Endothelial cell of umbilical vein (primary cell): Measurements from ENCODE around the gene SDCCAG8. TPM values are rescaled to one million over a fixed set of nuclear protein-coding genes. Genes with fewer than 3 reads are reported as not detected.

ENCODE experiments used
- BruUV-seq: library from RNA; stranded (reverse); fragments of 400-500 nt; replicated peaks from 2 replicates; lab custom pipeline; 2021; lab: Mats Ljungman, UMichigan
- CTCF ChIA-PET: fragments of 300-600, 350-600 bp; sonication (Branson Sonifier 250); formaldehyde crosslinking; loops from one replicate; lab custom pipeline; 2021; ENCODE audit warnings: antibody characterized with exemption, inconsistent platforms; lab: Charles Lee
- POLR2A ChIA-PET: fragments of 300-600, 350-600 bp; sonication (Branson Sonifier 250); formaldehyde crosslinking; loops from one replicate; lab custom pipeline; 2021; ENCODE audit warnings: antibody characterized with exemption, inconsistent platforms; lab: Charles Lee
- DNase-seq: peaks from one replicate; pipeline ENCODE4 v3.0.0-alpha.2; 2011; ENCODE audit warnings: low read depth, low spot score
- FAIRE-seq: peaks from 2 replicates; lab custom pipeline; 2011; peaks lifted over from hg19 to GRCh38; lab: Jason Lieb, UNC
- H2AFZ ChIP-seq: 2 replicates; pipeline ENCODE4 v1.6.0; 2012; ENCODE audit warnings: low read depth, low read length, control low read depth, inconsistent platforms
- H3K27ac ChIP-seq: 2 replicates; pipeline ENCODE4 v1.5.1; 2011; ENCODE audit warnings: low read depth, mild to moderate bottlenecking, control low read depth, low read length, moderate library complexity; ENCODE audit not compliant: insufficient read depth
- H3K27me3 ChIP-seq, 2 experiments: 2 replicates each; pipeline versions ENCODE4 v1.6.0 to v1.6.1; 2011; ENCODE audit warnings: low read length in 2 of 2, mixed read lengths in 1 of 2; ENCODE audit not compliant: control insufficient read depth in 2 of 2, insufficient read depth in 2 of 2
- H3K36me3 ChIP-seq, 2 experiments: 2 replicates in 1 of 2; 3 replicates in 1 of 2; pipeline ENCODE4 v1.5.1; 2011; ENCODE audit warnings: low read length in 2 of 2, mild to moderate bottlenecking in 1 of 2, moderate library complexity in 1 of 2; ENCODE audit not compliant: control insufficient read depth in 2 of 2, insufficient read depth in 2 of 2; ENCODE audit errors: extremely low read depth in 1 of 2
- H3K4me1 ChIP-seq: 3 replicates; pipeline ENCODE4 v1.5.1; 2011; ENCODE audit warnings: mild to moderate bottlenecking, low read length; ENCODE audit not compliant: control insufficient read depth, insufficient read depth; ENCODE audit errors: extremely low read depth
- H3K4me2 ChIP-seq: 2 replicates; pipeline ENCODE4 v1.6.1; 2011; ENCODE audit warnings: low read length, control low read depth, mixed read lengths; ENCODE audit not compliant: insufficient read depth
- H3K4me3 ChIP-seq, 3 experiments: fragments of 200-600 bp in 1 of 3; sonication (generic), shearing (Covaris generic) in 1 of 3; replicated peaks in 1 of 3; 2 replicates each; pipeline ENCODE4 v1.5.1; 2011 to 2016; ENCODE audit warnings: control low read depth in 3 of 3, low read length in 3 of 3, mild to moderate bottlenecking in 2 of 3, inconsistent platforms in 1 of 3, low read depth in 1 of 3, moderate library complexity in 1 of 3; ENCODE audit not compliant: insufficient read depth in 1 of 3
- H3K79me2 ChIP-seq: 2 replicates; pipeline ENCODE4 v1.6.0; 2012; ENCODE audit warnings: low read length, inconsistent platforms; ENCODE audit not compliant: control insufficient read depth, insufficient read depth
- H3K9ac ChIP-seq: replicated peaks from 2 replicates; pipeline ENCODE3; 2011; ENCODE audit warnings: low read length, control low read depth; ENCODE audit not compliant: insufficient read depth; ENCODE audit errors: extremely low read depth
- H3K9me1 ChIP-seq: replicated peaks from 3 replicates; pipeline ENCODE4 v1.6.0; 2011; ENCODE audit warnings: mild to moderate bottlenecking, low read length; ENCODE audit not compliant: control insufficient read depth, insufficient read depth; ENCODE audit errors: extremely low read depth
- H3K9me3 ChIP-seq: replicated peaks from 2 replicates; pipeline ENCODE4 v1.5.1; 2012; ENCODE audit warnings: low read length, inconsistent platforms; ENCODE audit not compliant: control insufficient read depth, insufficient read depth
- H4K20me1 ChIP-seq: replicated peaks from 2 replicates; pipeline ENCODE3; 2011; ENCODE audit warnings: mild to moderate bottlenecking, low read length; ENCODE audit not compliant: control insufficient read depth, insufficient read depth; ENCODE audit errors: extremely low read depth
- CTCF ChIP-seq, 2 donors: IDR thresholded peaks; 1 replicate in 1 of 2; 2 replicates in 1 of 2; pipeline ENCODE4 v1.5.1; 2011; ENCODE audit warnings: low read length in 2 of 2, mild to moderate bottlenecking in 2 of 2, moderate library complexity in 2 of 2, control low read depth in 1 of 2, inconsistent platforms in 1 of 2, low read depth in 1 of 2; ENCODE audit not compliant: insufficient read depth in 1 of 2; ENCODE audit errors: extremely low read depth in 1 of 2
- EZH2 ChIP-seq: IDR thresholded peaks from 2 replicates; pipeline ENCODE4 v1.6.1; 2012; ENCODE audit warnings: borderline replicate concordance, low read depth, mild to moderate bottlenecking, moderate library complexity, low read length, inconsistent platforms; ENCODE audit not compliant: severe bottlenecking
- FOS ChIP-seq: IDR thresholded peaks from 2 replicates; pipeline ENCODE4 v1.6.1; 2011; ENCODE audit warnings: mild to moderate bottlenecking, low read length, moderate library complexity, borderline replicate concordance; ENCODE audit not compliant: insufficient read depth
- GATA2 ChIP-seq: IDR thresholded peaks from 2 replicates; pipeline ENCODE4 v1.7.0; 2011; ENCODE audit warnings: low read depth, mild to moderate bottlenecking, moderate library complexity, mixed read lengths, low read length; ENCODE audit not compliant: insufficient read length, insufficient read depth
- MAX ChIP-seq: IDR thresholded peaks from 2 replicates; pipeline ENCODE4 v1.6.1; 2011; ENCODE audit not compliant: insufficient read depth, insufficient read length
- MYC ChIP-seq: IDR thresholded peaks from one replicate; pipeline ENCODE4 v1.6.1; 2011; ENCODE audit warnings: mild to moderate bottlenecking, low read depth, low read length
- dilution Hi-C: fragments of 300-500 bp; cut with MboI; formaldehyde crosslinking; loops from one replicate; pipeline ENCODE4 v1.15.0; 2019; ENCODE audit warnings: low sequenced_read_pairs; ENCODE audit not compliant: extremely low pct_ligation_motif_present
- intact Hi-C: fragments of 100-400 bp; cut with micrococcal nuclease; formaldehyde crosslinking; loops from one replicate; pipeline ENCODE4 v1.10.0; 2022
- polyA plus RNA-seq, 4 experiments: library from polyadenylated mRNA; depleted of rRNA in 3 of 4; stranded (reverse) in 3 of 4; unstranded in 1 of 4; fragments of >200 nt; gene quantifications; 2 replicates each; pipeline versions ENCODE4 v1.2.1 to v1.2.3, GENCODE V29; 2011 to 2012; ENCODE audit warnings: missing spikeins in 1 of 4
- total RNA-seq: library from RNA; stranded (reverse); gene quantifications from 2 replicates; pipeline ENCODE4 v1.2.3, GENCODE V29; 2021

The SDCCAG8 gene
- total and polyA plus RNA-seq, 2 donors (not counting 3 experiments of a cell fraction or from before 2014, with no cell fraction given), result 14.6 to 25.7 TPM

GRCh38 chr1:243320224-243320623 lies 64.4 kb downstream of the SDCCAG8 start:
- POLR2A ChIA-PET, result no interaction called here
- Histone ChIP-seq H3K4me2 (no peak overlapping the region), H3K4me3 (no peak overlapping the region), H3K79me2 (peaks cover 5% of the 10 kb centered on the region), H3K27ac (no peak overlapping the region), H3K27me3 (no peaks in the 10 kb centered on the region), H3K9ac (no peak overlapping the region), H4K20me1 (no peaks in the 10 kb centered on the region), H3K9me1 (no peaks in the 10 kb centered on the region), H3K36me3 (peaks cover 0 to 14% of the 10 kb centered on the region in 2 experiments), H3K4me1 (no peaks in the 10 kb centered on the region), H2AFZ (no peak overlapping the region), H3K9me3 (no peaks in the 10 kb centered on the region)
- FAIRE-seq, result no peak
- DNase-seq, result no peak
- intact Hi-C loops, result no loop called here
- no TSS peak for BruUV-seq
- CTCF ChIA-PET, result interaction anchor here (1.5 kb wide), 1 partner anchor 8 kb away, joined by 3 read pairs; no protein-coding TSS in a partner anchor
- TF ChIP-seq GATA2 (no peak), MYC (no peak), EZH2 (no peak), FOS (no peak), MAX (no peak), CTCF (IDR thresholded peaks at IDR 0.05; ENCODE audit: extremely low read depth in 1 of 2, insufficient read depth in 1 of 2, low read depth in 1 of 2, low read length in 2 of 2) (no peak)
- dilution Hi-C loops, result no loop called here
